ENCODE data around the gene SLC29A4.

The SLC29A4 gene

GRCh38 chr7:5333121-5334045 is 50.6 kb downstream of the SLC29A4 start:
- no peak for TF ChIP-seq EZH2phosphoT487 (conservative IDR thresholded peaks at IDR 0.05; ENCODE audit: low read length)
- TF ChIP-seq CTCF (IDR thresholded peaks at IDR 0.05; ENCODE audit: insufficient read depth, low read length, poor library complexity, severe bottlenecking), result no peak
- Histone ChIP-seq H3K9ac (ENCODE audit: low read length) (no peak overlapping the region), H3F3A (ENCODE audit: insufficient read depth) (peaks cover 14% of the 10 kb centered on the region), H4K20me1 (ENCODE audit: low read depth, low read length) (no peaks in the 10 kb centered on the region), H3K4me2 (ENCODE audit: low read depth, low read length, poor library complexity, severe bottlenecking) (no peak overlapping the region), H3K36me3 (ENCODE audit: low read length) (peaks cover 23% of the 10 kb centered on the region; the same call in 1 of the 2 replicates), H3K79me2 (ENCODE audit: insufficient read depth, low read length) (no peaks in the 10 kb centered on the region), H2AFZ (ENCODE audit: low read depth, low read length, severe bottlenecking) (no peak overlapping the region), H3K27me3 (ENCODE audit: low read length) (no peaks in the 10 kb centered on the region), H3K9me3 (ENCODE audit: insufficient read depth, low read length) (no peaks in the 10 kb centered on the region), H3K9me2 (replicated peaks; ENCODE audit: insufficient read depth, low read length) (no peaks in the 10 kb centered on the region), H3K4me3 (ENCODE audit: insufficient read depth, low read length, poor library complexity, severe bottlenecking) (no peak overlapping the region), H3K27ac (ENCODE audit: low read depth, low read length) (no peak overlapping the region)

DNA sequence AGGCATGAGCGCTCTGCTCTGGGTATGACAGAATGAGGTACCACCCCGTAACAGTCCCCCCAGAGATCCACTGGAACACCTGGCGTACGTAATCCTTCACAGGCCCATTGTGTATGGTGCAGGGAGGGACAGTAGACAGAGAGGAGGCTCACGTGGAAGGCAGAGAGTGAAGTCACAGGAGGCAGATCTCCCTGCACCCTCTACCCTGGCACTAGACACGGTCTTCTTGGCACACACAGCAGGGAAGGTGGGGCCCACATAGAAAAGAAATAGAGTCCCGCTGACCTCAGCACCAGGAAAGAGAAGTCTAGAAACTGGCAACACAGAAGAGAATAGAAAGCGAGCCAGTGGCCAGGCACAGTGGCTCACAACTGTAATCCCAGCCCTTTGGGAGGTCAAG is 51.9 kb downstream of the SLC29A4 start:
- Histone ChIP-seq H3K27ac (ENCODE audit: low read depth, low read length) (no peak overlapping the region), H3F3A (ENCODE audit: insufficient read depth) (peaks cover 14% of the 10 kb centered on the region), H4K20me1 (ENCODE audit: low read depth, low read length) (no peaks in the 10 kb centered on the region), H3K27me3 (ENCODE audit: low read length) (no peaks in the 10 kb centered on the region), H2AFZ (ENCODE audit: low read depth, low read length, severe bottlenecking) (no peak overlapping the region), H3K4me3 (ENCODE audit: insufficient read depth, low read length, poor library complexity, severe bottlenecking) (no peak overlapping the region), H3K79me2 (ENCODE audit: insufficient read depth, low read length) (no peaks in the 10 kb centered on the region), H3K36me3 (ENCODE audit: low read length) (peaks cover 22% of the 10 kb centered on the region; the same call in 1 of the 2 replicates), H3K4me2 (ENCODE audit: low read depth, low read length, poor library complexity, severe bottlenecking) (no peak overlapping the region), H3K9me3 (ENCODE audit: insufficient read depth, low read length) (no peaks in the 10 kb centered on the region), H3K9me2 (replicated peaks; ENCODE audit: insufficient read depth, low read length) (no peaks in the 10 kb centered on the region), H3K9ac (ENCODE audit: low read length) (no peak overlapping the region)
- TF ChIP-seq CTCF (IDR thresholded peaks at IDR 0.05; ENCODE audit: insufficient read depth, low read length, poor library complexity, severe bottlenecking) (no peak), EZH2phosphoT487 (conservative IDR thresholded peaks at IDR 0.05; ENCODE audit: low read length) (no peak)

- Histone ChIP-seq H3K79me2 (ENCODE audit: insufficient read depth, low read length) (no peaks in the 10 kb centered on the region), H3K9me2 (replicated peaks; ENCODE audit: insufficient read depth, low read length) (no peaks in the 10 kb centered on the region), H3K36me3 (ENCODE audit: low read length) (peaks cover 15% of the 10 kb centered on the region; the same call in 1 of the 2 replicates), H3K4me2 (ENCODE audit: low read depth, low read length, poor library complexity, severe bottlenecking) (no peak overlapping the region), H3K4me3 (ENCODE audit: insufficient read depth, low read length, poor library complexity, severe bottlenecking) (no peak overlapping the region), H3K27ac (ENCODE audit: low read depth, low read length) (no peak overlapping the region), H3F3A (ENCODE audit: insufficient read depth) (peaks cover 2% of the 10 kb centered on the region), H3K27me3 (ENCODE audit: low read length) (no peaks in the 10 kb centered on the region), H3K9ac (ENCODE audit: low read length) (no peak overlapping the region), H3K9me3 (ENCODE audit: insufficient read depth, low read length) (no peaks in the 10 kb centered on the region), H2AFZ (ENCODE audit: low read depth, low read length, severe bottlenecking) (no peak overlapping the region), H4K20me1 (ENCODE audit: low read depth, low read length) (no peaks in the 10 kb centered on the region)
- TF ChIP-seq EZH2phosphoT487 (conservative IDR thresholded peaks at IDR 0.05; ENCODE audit: low read length), result no peak
- no peak for TF ChIP-seq CTCF (IDR thresholded peaks at IDR 0.05; ENCODE audit: insufficient read depth, low read length, poor library complexity, severe bottlenecking)
Observed at GRCh38 chr7:5337047-5337446, 54.3 kb downstream of the SLC29A4 start.

Data from SU-DHL-6 (cell line).